ENCODE data around the gene SELENOV.

DNA sequence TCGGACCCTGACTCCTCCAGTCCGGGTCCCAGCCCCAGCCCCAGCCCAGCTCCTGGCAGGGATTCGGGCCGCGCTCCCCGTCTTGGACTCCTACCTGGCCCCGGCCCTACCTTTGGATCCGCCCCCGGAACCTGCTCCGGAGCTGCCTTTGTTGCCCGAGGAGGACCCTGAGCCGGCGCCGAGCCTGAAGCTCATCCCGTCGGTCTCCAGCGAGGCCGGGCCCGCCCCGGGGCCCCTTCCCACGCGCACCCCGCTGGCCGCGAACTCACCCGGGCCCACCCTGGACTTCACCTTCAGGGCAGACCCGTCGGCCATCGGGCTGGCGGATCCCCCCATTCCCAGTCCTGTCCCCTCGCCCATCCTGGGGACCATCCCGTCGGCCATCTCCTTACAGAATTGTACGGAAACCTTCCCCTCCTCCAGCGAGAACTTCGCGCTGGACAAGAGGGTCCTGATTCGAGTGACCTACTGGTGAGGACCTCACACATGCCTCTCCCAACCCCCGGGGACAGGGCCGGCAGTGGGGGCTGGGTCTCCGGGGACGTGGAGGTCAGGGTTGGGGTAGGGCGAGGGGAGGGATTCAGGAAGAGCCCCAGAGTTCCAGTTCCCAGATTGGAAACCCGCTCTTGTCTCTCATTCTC lies 732 bp downstream of the SELENOV start:
- TF ChIP-seq POLR2A (IDR thresholded peaks at IDR 0.05) = no peak
- TF ChIP-seq CTCF (IDR thresholded peaks at IDR 0.05) = no peak

All from breast epithelium (tissue), 3 donors.